ENCODE results near the gene KIAA0586. TPM values are rescaled to one million over a fixed set of nuclear protein-coding genes. Genes with fewer than 3 reads are reported as not detected.

The KIAA0586 gene
- total RNA-seq, 1 experiment from 2014 or later = 25.7 TPM

GRCh38 chr14:58549105-58549757, 121.7 kb downstream of the KIAA0586 start:
- no peaks in the 10 kb centered on the region for H3K79me2 ChIP-seq (ENCODE audit: insufficient read depth, low read length)
- H3K36me3 ChIP-seq (ENCODE audit: control insufficient read depth in 1 of 2, insufficient read depth in 2 of 2, low read length in 2 of 2) = no peaks in the 10 kb centered on the region
- intact Hi-C loops (cut with micrococcal nuclease) = no loop called here
- H3K9ac ChIP-seq (ENCODE audit: low read length) = no peak overlapping the region
- H3K9me2 ChIP-seq (ENCODE audit: insufficient read depth) = no peaks in the 10 kb centered on the region
- ATAC-seq = no peak
- H4K20me1 ChIP-seq (ENCODE audit: insufficient read depth) = no peaks in the 10 kb centered on the region
- POLR2A ChIA-PET = no interaction called here
- H3K4me1 ChIP-seq (ENCODE audit: control insufficient read depth in 1 of 2, insufficient read depth in 2 of 2, low read length in 2 of 2) = no peaks in the 10 kb centered on the region
- BruUV-seq (replicated peaks) = no TSS peak
- no peak overlapping the region for H3K4me3 ChIP-seq (replicated peaks in 1 of 2; ENCODE audit: low read depth in 1 of 2, low read length in 2 of 2)
- TF ChIP-seq, protein P1, sequence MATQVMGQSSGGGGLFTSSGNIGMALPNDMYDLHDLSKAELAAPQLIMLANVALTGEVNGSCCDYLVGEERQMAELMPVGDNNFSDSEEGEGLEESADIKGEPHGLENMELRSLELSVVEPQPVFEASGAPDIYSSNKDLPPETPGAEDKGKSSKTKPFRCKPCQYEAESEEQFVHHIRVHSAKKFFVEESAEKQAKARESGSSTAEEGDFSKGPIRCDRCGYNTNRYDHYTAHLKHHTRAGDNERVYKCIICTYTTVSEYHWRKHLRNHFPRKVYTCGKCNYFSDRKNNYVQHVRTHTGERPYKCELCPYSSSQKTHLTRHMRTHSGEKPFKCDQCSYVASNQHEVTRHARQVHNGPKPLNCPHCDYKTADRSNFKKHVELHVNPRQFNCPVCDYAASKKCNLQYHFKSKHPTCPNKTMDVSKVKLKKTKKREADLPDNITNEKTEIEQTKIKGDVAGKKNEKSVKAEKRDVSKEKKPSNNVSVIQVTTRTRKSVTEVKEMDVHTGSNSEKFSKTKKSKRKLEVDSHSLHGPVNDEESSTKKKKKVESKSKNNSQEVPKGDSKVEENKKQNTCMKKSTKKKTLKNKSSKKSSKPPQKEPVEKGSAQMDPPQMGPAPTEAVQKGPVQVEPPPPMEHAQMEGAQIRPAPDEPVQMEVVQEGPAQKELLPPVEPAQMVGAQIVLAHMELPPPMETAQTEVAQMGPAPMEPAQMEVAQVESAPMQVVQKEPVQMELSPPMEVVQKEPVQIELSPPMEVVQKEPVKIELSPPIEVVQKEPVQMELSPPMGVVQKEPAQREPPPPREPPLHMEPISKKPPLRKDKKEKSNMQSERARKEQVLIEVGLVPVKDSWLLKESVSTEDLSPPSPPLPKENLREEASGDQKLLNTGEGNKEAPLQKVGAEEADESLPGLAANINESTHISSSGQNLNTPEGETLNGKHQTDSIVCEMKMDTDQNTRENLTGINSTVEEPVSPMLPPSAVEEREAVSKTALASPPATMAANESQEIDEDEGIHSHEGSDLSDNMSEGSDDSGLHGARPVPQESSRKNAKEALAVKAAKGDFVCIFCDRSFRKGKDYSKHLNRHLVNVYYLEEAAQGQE (IDR thresholded peaks at IDR 0.05; ENCODE audit: low read depth) = no peak
- no peak for TF ChIP-seq EZH2 (IDR thresholded peaks at IDR 0.05)
- no peak for TF ChIP-seq FOSL1 (IDR thresholded peaks at IDR 0.05; ENCODE audit: low read depth)
- TF ChIP-seq YY1 (IDR thresholded peaks at IDR 0.05; ENCODE audit: extremely low read depth, insufficient replicate concordance, low read depth, low read length) = no peak
- no peak for TF ChIP-seq POLR2AphosphoS5 (IDR thresholded peaks at IDR 0.05; ENCODE audit: low read depth, low read length)
- no peak for TF ChIP-seq ZFX (IDR thresholded peaks at IDR 0.05)
- no peak for TF ChIP-seq EGR1 (IDR thresholded peaks at IDR 0.05; ENCODE audit: low read depth)
- no peak for TF ChIP-seq SP1 (IDR thresholded peaks at IDR 0.05; ENCODE audit: low read depth)
- no peak for TF ChIP-seq CBX3 (IDR thresholded peaks at IDR 0.05; ENCODE audit: low read depth)
- TF ChIP-seq POLR2A (IDR thresholded peaks at IDR 0.05; ENCODE audit: borderline replicate concordance, extremely low read depth, insufficient read depth, insufficient read length) = no peak
- TF ChIP-seq, protein P2, sequence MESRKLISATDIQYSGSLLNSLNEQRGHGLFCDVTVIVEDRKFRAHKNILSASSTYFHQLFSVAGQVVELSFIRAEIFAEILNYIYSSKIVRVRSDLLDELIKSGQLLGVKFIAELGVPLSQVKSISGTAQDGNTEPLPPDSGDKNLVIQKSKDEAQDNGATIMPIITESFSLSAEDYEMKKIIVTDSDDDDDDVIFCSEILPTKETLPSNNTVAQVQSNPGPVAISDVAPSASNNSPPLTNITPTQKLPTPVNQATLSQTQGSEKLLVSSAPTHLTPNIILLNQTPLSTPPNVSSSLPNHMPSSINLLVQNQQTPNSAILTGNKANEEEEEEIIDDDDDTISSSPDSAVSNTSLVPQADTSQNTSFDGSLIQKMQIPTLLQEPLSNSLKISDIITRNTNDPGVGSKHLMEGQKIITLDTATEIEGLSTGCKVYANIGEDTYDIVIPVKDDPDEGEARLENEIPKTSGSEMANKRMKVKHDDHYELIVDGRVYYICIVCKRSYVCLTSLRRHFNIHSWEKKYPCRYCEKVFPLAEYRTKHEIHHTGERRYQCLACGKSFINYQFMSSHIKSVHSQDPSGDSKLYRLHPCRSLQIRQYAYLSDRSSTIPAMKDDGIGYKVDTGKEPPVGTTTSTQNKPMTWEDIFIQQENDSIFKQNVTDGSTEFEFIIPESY (IDR thresholded peaks at IDR 0.05; ENCODE audit: extremely low read depth, insufficient replicate concordance, low read length) = no peak
- no peak for TF ChIP-seq EZH2phosphoT487 (IDR thresholded peaks at IDR 0.05; ENCODE audit: borderline replicate concordance)
- no peak for TF ChIP-seq CTCF (IDR thresholded peaks at IDR 0.05 in 2 of 3, conservative IDR thresholded peaks at IDR 0.05 in 1 of 3; ENCODE audit: borderline replicate concordance in 1 of 3, insufficient read depth in 1 of 3, low read depth in 2 of 3, low read length in 2 of 3)
- no peak for TF ChIP-seq JUND (IDR thresholded peaks at IDR 0.05)
- TF ChIP-seq ELF1 (IDR thresholded peaks at IDR 0.05; ENCODE audit: borderline replicate concordance, low read depth) = no peak
- TF ChIP-seq SRF (IDR thresholded peaks at IDR 0.05; ENCODE audit: low read depth) = no peak
- no peak for TF ChIP-seq ZNF274 (IDR thresholded peaks at IDR 0.05; ENCODE audit: low read depth, low read length)
- no peak for TF ChIP-seq SIN3A (IDR thresholded peaks at IDR 0.05; ENCODE audit: low read depth)
- TF ChIP-seq MAX (IDR thresholded peaks at IDR 0.05) = no peak
- H3K9me3 ChIP-seq (ENCODE audit: control insufficient read depth in 1 of 2, insufficient read depth in 1 of 2, low read depth in 1 of 2, low read length in 2 of 2) = no peaks in the 10 kb centered on the region
- CTCF ChIA-PET = interaction anchor here (1.4 kb wide), 1 partner anchor 48 kb away, joined by 3 read pairs; no protein-coding TSS in a partner anchor
- H2AFZ ChIP-seq (ENCODE audit: low read depth, low read length, poor library complexity, severe bottlenecking) = no peak overlapping the region
- H3K27ac ChIP-seq (ENCODE audit: low read depth, low read length) = no peak overlapping the region
- RAD21 ChIA-PET (ENCODE audit: low non-redundant PET in 1 of 2, low total read pairs in 2 of 2, uncharacterized antibody in 2 of 2, unreplicated experiment in 2 of 2) = no interaction called here
- no peaks in the 10 kb centered on the region for H3K27me3 ChIP-seq (ENCODE audit: insufficient read depth, low read length)
- H3K4me2 ChIP-seq (ENCODE audit: low read length) = no peak overlapping the region
- no peak for DNase-seq (ENCODE audit: low read depth, low spot score)

All from HCT116 (cell line).